Measurements from ENCODE around the gene FGF4. TPM values are rescaled to one million over a fixed set of nuclear protein-coding genes. Genes with fewer than 3 reads are reported as not detected.

FGF4 gene
- total and polyA plus RNA-seq, 10 of the 15 experiments (the other 5 are each of a cell fraction or from before 2014, with no cell fraction given) = not detected

GRCh38 chr11:69815973-69816372 lies 40.8 kb upstream of the FGF4 start:
- intact Hi-C loops (cut with micrococcal nuclease; ENCODE audit: unreplicated experiment) (no loop called here), in situ Hi-C loops (cut with MboI) (no loop called here)
- POLR2A ChIA-PET = no interaction called here
- Histone ChIP-seq H3K27me3 (replicated peaks in 1 of 2; ENCODE audit: control insufficient read depth in 2 of 2, insufficient read depth in 2 of 2, low read length in 1 of 2) (peaks cover 5 to 6% of the 10 kb centered on the region in 2 experiments; a peak in 3 of 4 replicates), H3K4me1 (ENCODE audit: control insufficient read depth, insufficient read depth, low read length) (no peaks in the 10 kb centered on the region), H3K27ac (ENCODE audit: control insufficient read depth, insufficient read depth) (no peak overlapping the region), H3K4me3 (no peak overlapping the region), H3K36me3 (ENCODE audit: control insufficient read depth in 2 of 2, insufficient read depth in 2 of 2, low read length in 1 of 2) (no peaks in the 10 kb centered on the region), H3K9me3 (replicated peaks; ENCODE audit: control insufficient read depth, insufficient read depth, low read length) (no peaks in the 10 kb centered on the region), H3K9ac (ENCODE audit: control insufficient read depth, insufficient read depth, low read length) (no peak overlapping the region), H4K20me1 (ENCODE audit: control insufficient read depth, insufficient read depth) (no peaks in the 10 kb centered on the region), H3K4me2 (ENCODE audit: control insufficient read depth, insufficient read depth) (no peak overlapping the region), H2AFZ (ENCODE audit: control insufficient read depth, low read depth, low read length) (no peak overlapping the region), H3K79me2 (ENCODE audit: control insufficient read depth, insufficient read depth, low read length) (no peaks in the 10 kb centered on the region)
- RAD21 ChIA-PET (ENCODE audit: unreplicated experiment) = no interaction called here
- BruUV-seq (replicated peaks) = no TSS peak
- FAIRE-seq (no peak), ATAC-seq (no peak), DNase-seq (ENCODE audit: low read depth, low spot score) (no peak)
- TF ChIP-seq STAT1 (conservative IDR thresholded peaks at IDR 0.05) (no peak), TAF1 (IDR thresholded peaks at IDR 0.05; ENCODE audit: borderline replicate concordance, low read depth, low read length) (no peak), CHD2 (IDR thresholded peaks at IDR 0.05; ENCODE audit: borderline replicate concordance, low read depth, low read length) (no peak), BHLHE40 (IDR thresholded peaks at IDR 0.05; ENCODE audit: borderline replicate concordance in 1 of 2, low read depth in 2 of 2, low read length in 1 of 2) (no peak)
- 47% methylated on average over 13 of the region's 13 CpGs for WGBS (ENCODE audit: insufficient coverage, insufficient replicate concordance, low lambda C conversion rate, missing lambda C conversion rate)
- CTCF ChIA-PET = no interaction called here
- SMC1A ChIA-PET (ENCODE audit: uncharacterized antibody, unreplicated experiment) = no interaction called here

GRCh38 chr11:69814902-69815301 lies 39.8 kb upstream of the FGF4 start:
- ATAC-seq = no peak
- no peak overlapping the region for H3K27ac ChIP-seq (ENCODE audit: control insufficient read depth, insufficient read depth)
- H3K4me2 ChIP-seq (ENCODE audit: control insufficient read depth, insufficient read depth) = no peak overlapping the region
- no peaks in the 10 kb centered on the region for H4K20me1 ChIP-seq (ENCODE audit: control insufficient read depth, insufficient read depth)
- intact Hi-C loops (cut with micrococcal nuclease; ENCODE audit: unreplicated experiment) (no loop called here), in situ Hi-C loops (cut with MboI) (no loop called here)
- H3K4me1 ChIP-seq (ENCODE audit: control insufficient read depth, insufficient read depth, low read length) = no peaks in the 10 kb centered on the region
- DNase-seq (ENCODE audit: low read depth, low spot score) = no peak
- ChIA-PET CTCF (no interaction called here), RAD21 (ENCODE audit: unreplicated experiment) (no interaction called here), SMC1A (ENCODE audit: uncharacterized antibody, unreplicated experiment) (no interaction called here), POLR2A (no interaction called here)
- no peak overlapping the region for H3K9ac ChIP-seq (ENCODE audit: control insufficient read depth, insufficient read depth, low read length)
- no peaks in the 10 kb centered on the region for H3K9me3 ChIP-seq (replicated peaks; ENCODE audit: control insufficient read depth, insufficient read depth, low read length)
- no peaks in the 10 kb centered on the region for H3K36me3 ChIP-seq (ENCODE audit: control insufficient read depth in 2 of 2, insufficient read depth in 2 of 2, low read length in 1 of 2)
- peaks cover 3 to 6% of the 10 kb centered on the region in 2 experiments; a peak in 3 of 4 replicates for H3K27me3 ChIP-seq (replicated peaks in 1 of 2; ENCODE audit: control insufficient read depth in 2 of 2, insufficient read depth in 2 of 2, low read length in 1 of 2)
- no peak for FAIRE-seq
- no peaks in the 10 kb centered on the region for H3K79me2 ChIP-seq (ENCODE audit: control insufficient read depth, insufficient read depth, low read length)
- H2AFZ ChIP-seq (ENCODE audit: control insufficient read depth, low read depth, low read length) = no peak overlapping the region
- no peak overlapping the region for H3K4me3 ChIP-seq
- no TSS peak for BruUV-seq (replicated peaks)
- TF ChIP-seq POU2F2 (IDR thresholded peaks at IDR 0.05; ENCODE audit: borderline replicate concordance, low read depth, low read length) (no peak), E2F8 (IDR thresholded peaks at IDR 0.05; ENCODE audit: low read depth, partially characterized antibody) (no peak), ZBTB11 (CRISPR knock-in tag; IDR thresholded peaks at IDR 0.05) (no peak), SUZ12 (IDR thresholded peaks at IDR 0.05; ENCODE audit: unreplicated experiment) (no peak)

Measured in GM12878 (cell line).